NCI-H146 treated with DMSO at 0.1 percent for 48 hours (cell line): ENCODE measurements around the gene OCA2.

Experiments
- DNase-seq: peaks from one replicate; lab custom pipeline; 2025; ENCODE audit not compliant: unreplicated experiment; lab: John Stamatoyannopoulos, UW

The OCA2 gene

DNA sequence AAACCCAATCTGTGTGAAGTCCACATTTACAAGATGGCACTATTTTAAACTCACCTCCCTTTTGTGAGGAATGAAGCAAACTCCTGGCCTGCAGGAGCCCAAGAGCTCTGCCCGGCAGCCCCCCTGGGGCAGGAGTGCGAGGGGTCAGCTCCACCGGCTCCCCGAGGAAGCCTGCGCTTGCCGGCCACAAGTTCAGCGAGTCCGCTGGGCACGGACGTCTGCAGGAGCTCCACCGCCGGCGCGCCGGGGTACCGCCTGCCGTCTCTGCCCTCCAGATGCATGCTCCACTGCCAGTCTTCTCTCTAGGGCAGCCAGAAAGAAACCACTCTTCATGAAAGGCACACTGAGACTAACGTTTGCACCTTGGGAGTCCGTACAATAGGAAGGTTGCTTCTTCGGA is 17.5 kb downstream of the OCA2 start:
- DNase-seq: no peak

DNA sequence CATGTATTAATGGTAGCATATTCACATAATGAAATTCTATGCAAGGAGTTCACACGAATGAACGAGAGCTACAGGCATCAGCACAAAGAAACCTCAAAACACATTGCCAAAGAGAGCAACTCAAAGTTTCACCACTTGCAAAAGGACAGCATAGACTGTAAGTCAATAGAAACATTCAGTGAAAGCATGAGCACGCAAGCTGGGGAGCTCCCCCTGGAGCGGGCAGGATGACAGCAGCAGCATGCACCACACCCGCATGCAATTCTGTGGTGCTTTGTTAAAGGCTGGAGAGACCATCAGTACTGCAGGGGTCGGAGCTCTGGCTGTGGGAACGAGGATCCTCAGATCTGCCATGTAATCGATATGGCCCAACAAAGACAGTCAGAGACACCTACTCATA is 18.7 kb downstream of the OCA2 start:
- DNase-seq: peak; percentile 7

DNA sequence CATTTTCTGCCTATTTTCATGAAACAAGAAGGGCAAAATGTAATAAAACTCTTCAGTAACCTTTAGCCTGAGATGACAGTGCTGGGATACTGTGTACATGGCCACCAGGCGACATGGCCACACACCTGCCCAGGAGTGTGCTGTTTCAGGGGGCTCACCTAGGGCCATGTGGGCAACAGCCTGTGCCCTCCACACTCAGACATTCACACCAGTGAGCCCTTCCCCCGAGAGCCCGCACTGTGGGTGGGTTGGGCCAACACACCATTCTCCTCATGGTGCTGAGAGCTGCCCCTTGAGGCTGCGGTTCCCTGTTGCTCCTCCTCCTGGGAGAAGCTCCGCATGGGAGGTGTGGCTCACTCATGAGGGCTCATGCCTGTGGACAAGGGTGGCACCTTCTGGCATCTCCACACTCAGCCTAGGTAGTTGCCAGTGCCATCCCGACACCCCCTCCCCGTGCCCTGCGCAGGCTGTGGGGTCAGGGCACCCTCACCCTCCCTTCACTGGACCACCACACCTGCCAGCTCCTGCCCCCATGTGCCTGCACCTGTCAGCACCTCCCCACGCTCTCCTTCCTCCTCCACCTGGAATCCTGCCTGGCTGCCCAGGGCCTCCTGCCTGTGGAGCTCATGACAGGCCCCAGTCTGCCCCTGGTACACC is 19.7 kb downstream of the OCA2 start:
- no peak for DNase-seq

GRCh38 chr15:28078191-28078719 is 20.9 kb downstream of the OCA2 start:
- no peak for DNase-seq

GRCh38 chr15:28075573-28075972 is 23.5 kb downstream of the OCA2 start:
- no peak for DNase-seq

GRCh38 chr15:28068930-28069329 is 30.2 kb downstream of the OCA2 start:
- no peak for DNase-seq

DNA sequence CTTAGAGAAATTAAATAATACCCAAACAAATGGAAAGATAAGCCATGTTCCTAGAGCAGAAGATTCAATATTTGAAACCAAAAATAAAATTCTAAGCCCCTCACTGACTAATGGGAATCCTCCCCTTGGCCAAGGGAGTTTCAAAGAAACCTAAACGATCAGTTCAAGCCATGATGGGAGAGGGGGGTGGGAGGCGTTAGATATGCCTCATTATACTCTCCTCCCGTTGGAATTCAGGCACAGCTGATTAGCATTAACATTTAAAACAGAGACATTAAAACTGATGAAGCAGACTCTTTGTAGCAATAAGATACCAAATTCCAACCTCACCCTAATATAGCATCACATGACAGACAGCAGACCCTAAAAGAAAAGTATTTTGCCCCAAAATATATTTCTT is 32.9 kb downstream of the OCA2 start:
- DNase-seq: no peak

- DNase-seq: no peak
Observed at GRCh38 chr15:28060005-28060404, 39.1 kb downstream of the OCA2 start.

- DNase-seq: no peak
Observed at GRCh38 chr15:28058082-28058481, 41.0 kb downstream of the OCA2 start.

GRCh38 chr15:28051955-28052633 is 47.0 kb downstream of the OCA2 start:
- DNase-seq: no peak

DNA sequence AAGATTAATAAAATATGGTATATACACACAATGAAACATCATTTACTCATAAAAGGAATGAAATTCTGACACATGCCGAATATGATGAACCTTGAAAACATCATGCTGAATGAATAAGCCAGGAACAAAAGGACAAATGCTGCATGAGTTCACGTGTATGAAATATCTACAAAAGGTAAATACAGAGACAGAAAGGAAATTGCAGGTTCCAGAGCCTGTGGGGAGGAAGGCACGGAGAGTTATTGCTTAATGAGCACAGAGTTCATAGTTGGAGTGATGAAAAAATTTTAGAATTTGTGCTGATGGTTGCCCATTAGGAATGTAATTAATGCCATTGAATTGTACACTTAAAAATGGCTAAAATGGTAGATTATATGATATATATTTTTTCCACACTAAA is 49.5 kb downstream of the OCA2 start:
- DNase-seq: no peak

DNA sequence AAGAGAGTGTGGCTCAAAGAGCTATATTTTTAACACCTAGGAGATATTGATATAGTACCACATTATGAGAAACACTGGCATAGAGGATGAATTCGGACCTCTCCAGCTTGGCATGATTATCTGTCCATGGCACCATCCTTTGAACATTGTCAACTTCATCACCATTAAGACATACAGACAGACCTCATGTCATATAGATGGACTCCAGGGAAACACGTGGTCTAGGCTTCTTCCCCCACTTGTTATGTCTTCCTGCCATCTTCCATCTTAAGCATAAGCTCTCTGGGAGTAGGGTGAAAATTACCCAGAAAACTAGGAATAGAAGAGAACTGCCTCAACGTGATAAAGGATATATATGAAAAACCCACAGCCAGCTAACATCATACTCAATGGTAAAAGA is 51.8 kb downstream of the OCA2 start:
- no peak for DNase-seq

GRCh38 chr15:28044121-28044672 is 54.9 kb downstream of the OCA2 start:
- no peak for DNase-seq

DNA sequence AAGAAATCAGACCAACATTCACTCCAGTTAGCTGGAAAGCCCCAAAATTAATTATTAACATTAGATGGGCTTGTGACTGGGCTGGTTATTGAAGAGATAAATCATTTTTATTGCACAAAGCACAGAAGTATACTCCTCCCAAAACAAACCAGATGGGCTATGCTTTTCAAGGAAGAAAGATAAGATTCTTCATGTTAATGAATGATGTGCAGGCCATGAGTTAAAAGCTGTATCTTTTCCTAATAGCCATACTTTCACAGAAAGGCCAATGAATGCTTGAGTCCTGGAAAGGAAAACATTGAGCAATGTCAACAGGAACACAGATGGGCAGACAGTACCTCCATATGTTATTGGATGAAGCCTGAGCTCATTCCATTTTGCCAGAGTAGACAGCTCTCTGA is 55.4 kb downstream of the OCA2 start:
- DNase-seq: no peak

- DNase-seq: no peak
Observed at GRCh38 chr15:28037969-28038590, 61.0 kb downstream of the OCA2 start.

DNA sequence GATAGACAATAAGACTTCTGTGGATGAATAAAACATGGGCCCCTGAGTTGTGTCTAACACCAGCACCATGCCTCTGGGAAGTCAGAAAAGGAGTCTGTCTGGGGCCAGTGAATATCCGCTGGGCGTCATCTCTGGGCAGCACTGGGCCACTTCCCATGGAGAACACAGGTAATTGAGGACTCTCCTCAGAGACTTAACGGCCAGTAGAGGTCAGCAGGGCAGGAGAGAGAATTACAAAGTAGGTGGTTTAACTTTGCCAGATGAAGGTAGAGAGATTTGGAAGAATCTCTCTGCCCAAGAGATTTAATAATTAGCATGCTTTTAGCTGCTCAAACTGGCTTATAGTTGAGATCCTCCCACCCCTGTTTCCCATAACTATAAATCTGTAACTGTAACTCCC is 65.7 kb downstream of the OCA2 start:
- no peak for DNase-seq

GRCh38 chr15:28030801-28031200 is 68.3 kb downstream of the OCA2 start:
- no peak for DNase-seq

DNA sequence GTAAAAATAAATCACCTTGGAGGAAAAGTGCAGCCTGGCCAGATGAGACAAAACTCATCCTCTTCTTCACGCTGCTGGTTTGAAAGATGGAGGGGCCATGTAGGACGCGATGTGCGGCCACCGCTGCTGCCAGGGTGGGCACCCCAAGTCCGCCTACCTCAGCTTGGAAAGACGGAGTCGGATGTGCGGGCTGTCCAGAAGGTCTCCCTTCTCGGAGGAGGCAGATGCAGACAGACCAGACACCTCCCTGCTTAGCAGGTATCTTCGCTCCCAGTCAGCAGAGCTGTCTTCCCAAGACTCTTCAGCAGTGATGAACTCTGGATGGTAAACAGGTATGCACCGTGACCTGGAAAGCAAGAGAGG is 71.4 kb downstream of the OCA2 start:
- no peak for DNase-seq

- no peak for DNase-seq
Observed at GRCh38 chr15:28026764-28027713, 72.1 kb downstream of the OCA2 start.

DNA sequence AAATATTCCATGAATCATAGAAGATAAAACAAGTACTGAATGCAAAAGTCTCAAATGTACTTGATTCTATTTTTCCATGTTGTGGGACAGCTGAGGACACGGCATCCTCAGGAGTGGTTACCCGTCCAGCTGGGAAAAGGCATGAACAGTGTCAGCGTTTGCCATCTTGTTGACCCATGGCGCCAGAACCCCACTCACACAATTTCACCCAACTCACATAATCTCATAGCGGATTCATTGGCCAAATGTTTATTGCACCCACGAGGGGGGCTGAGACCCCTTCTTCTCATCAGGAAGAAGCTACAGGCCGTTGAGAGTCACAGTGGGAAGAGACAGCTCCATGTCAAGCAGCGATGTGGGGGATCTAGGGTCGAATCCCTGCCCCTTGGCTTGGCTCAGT is 72.9 kb downstream of the OCA2 start:
- DNase-seq: no peak

- DNase-seq: no peak
Observed at GRCh38 chr15:28025413-28025812, 73.7 kb downstream of the OCA2 start.
